NCI-H82 treated with DMSO at 0.1 percent for 48 hours (cell line): Measurements from ENCODE around the gene PRPF38B.
"Not testable (repeated sequence)": the region's sequence is repeated elsewhere in the genome, so short reads cannot be mapped to it uniquely, and the experiment has no call there.

Experiments used
- DNase-seq: peaks from one replicate; lab custom pipeline; 2025; ENCODE audit not compliant: unreplicated experiment; lab: John Stamatoyannopoulos, UW

The PRPF38B gene

DNA sequence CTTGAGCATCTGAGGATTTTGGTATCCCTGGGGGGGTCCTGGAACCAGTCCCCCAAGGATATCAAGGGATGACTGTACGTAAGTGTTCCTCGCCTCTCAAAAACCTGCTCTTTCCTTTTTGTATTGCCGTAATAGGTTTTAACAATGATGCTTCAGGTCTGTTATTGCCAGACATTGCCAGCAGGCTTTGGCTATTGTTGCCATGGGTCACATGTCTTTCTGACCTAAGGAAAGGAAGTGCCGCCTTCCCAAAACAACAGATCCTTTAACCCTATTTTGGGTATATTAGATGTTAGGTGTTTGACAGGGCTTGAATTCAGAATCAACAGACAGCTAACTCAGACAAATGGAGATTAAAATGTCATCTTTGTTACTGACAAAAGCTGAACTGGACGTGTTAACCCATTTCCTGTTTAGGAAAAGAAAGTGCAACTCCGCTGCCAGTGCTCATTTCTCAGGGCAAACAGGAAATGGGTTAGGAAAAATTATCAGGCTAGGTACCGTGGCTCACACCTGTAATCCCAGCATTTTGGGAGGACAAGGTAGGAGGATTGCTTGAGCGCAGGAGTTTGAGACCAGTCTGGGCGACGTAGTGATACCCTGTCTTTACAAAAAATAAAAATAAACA is 12.4 kb upstream of the PRPF38B start:
- no peak for DNase-seq

DNA sequence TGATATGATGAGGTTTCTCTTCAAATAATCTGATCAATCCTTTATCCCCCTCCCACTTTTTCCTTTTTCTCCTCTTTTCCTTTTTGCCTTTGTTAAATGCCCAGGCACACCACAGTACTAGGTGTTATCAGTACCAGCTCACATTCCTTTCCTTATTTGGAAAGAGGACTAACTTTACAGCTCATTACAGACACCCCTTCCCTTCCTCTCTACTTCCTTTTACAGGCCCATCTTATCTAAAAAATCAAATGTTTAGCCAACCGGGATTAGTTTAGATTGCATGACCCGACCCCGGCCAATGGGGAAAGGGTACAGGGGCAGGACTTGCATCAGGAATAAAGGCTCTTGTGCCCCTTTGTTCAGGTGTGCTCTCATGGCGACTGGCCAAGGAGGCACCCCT is 10.4 kb upstream of the PRPF38B start:
- not testable (repeated sequence) for DNase-seq

DNA sequence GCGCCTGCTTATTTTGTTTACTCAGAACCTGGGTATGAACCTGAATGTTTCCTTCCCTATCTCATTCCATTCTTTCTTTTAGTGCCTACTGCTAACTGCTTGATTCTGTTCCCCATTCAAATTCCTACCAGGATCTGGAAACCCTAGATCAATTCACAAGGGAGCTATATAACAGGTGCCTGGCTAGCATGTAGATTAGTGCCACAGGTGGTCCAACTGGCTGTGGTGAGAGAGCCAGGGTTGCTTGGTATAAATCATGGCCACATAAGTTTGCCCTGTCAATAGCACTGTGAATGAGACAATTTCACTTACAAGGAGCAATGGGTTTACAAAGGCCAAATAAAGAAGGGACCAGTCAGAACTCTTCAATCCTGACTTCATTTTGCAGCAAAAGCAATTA is 6.6 kb upstream of the PRPF38B start:
- no peak for DNase-seq

DNA sequence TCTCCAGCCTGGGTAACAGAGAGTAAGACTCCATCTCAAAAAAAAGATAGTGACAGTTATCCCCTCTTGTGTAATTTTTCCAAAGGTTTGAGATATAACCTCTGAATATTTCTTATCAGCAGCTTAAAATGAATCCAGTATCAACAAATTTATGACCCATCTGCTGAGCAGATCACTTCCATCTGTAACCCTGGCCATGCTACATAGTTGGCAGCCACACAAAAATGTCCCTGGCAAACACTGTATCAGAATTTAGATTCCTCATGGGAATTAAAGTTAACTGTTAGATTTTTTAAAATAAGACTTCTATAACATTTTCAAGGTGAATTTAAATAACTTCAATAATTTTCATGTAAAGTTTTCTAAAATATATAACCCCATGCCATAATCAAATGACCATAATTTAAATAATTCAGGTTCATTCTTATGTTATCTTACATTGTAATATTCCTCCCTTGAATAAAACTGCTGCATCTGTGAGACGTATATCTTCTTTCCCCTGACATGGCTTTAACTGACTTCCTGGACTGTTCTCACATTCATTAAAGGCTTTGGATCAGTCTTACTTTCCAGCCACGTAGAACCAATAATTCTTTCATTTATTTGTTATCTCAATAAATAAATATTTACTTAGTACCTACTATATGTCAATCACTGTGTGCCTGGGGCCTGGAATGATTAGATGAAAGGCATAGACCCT is 5.3 kb upstream of the PRPF38B start:
- DNase-seq, result no peak

DNA sequence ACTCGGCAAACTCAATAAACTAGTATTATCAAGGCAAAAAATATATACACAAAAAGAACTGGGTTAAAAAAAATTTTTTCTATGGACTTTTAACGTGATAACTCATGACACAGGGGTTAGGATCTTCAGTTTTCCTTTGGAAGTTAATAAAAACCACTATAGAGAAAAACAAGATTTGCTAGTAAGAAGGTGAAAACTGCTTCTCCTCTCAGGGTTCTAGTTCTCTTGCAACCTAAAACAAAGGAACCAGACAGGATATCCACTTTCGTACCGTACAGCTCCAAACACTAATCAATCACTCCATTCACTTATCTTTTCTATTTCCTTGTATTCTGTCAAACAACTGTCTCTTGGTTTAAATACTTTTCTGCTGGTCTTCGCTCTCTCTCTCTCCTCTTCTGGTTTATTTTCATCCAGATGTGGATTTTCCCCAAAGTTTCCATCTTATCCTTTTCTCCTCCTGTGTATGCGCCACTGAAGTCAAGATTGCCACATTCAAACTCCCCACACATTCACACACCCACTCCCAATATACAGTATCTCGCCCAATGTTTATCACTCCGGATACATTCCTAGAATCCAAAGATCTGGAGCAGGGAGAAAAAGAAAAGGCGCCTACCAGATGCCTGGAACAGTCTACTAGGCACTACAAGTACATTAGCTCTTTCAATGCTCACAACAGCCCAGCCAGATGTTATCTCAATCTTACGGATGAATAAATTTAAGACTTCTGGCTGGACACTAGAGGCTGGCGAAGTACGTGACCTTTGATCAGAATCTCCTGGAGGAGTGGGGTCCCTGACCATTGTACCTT is 775 bp upstream of the PRPF38B start:
- DNase-seq, result no peak

DNA sequence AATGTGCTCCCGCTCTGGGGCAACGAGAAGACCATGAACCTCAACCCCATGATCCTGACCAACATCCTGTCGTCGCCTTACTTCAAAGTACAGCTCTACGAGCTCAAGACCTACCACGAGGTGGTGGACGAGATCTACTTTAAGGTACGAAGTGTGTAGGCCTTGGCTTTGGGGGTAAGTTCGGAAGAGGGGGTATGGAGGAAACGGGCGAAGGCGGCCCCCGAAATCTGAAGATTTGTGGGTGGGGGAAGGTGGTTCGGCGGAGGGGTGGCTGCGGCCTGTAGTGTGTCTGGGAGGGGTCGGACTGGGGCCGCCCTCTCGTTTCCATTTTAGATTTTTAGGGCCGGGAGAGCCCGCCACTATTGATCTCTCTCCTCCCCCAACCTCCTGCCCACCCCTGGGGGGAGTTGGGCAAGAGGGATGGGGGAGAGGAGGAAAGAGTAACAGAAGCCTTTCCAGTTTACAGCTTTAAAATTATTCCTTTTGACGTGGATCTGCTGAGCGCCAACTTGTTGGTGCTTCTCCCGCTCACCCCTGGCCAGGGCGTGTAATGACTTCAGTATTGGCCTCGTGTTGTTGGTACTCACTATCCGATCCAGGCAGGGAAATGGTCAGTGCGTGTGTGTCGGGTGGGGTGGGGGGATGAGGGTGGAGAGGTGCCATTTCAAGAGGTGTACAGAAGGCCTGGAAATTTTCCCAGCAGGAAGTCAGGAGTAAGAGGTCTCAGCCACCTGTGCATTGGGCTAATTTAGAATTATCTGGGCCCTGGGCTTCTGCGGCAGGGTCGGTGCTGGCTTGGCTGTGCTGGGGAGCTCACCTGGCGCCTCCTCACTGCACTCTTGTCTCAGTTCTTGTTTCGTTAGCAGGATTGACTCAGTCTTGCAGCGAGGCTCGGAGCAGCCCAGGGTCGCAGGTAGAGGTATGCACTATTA is 880 bp downstream of the PRPF38B start:
- peak; percentile 26 for DNase-seq

DNA sequence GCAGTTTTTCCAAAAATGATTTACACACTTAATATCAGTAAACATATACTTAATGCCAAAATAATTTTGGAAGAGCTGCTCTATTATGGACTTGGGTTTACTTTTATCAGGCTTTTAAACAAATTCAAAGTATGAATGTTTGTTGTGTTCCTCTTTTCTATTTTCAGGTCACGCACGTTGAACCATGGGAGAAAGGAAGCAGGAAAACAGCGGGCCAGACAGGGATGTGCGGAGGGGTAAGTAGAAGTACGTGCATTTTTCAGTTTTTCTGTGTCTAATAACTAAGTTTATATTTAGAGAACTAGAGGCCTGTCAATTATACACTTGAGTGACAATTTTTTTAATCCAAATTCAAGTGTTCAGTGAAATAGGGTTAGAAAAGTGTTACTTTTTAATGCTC is 3.4 kb downstream of the PRPF38B start:
- no peak for DNase-seq

DNA sequence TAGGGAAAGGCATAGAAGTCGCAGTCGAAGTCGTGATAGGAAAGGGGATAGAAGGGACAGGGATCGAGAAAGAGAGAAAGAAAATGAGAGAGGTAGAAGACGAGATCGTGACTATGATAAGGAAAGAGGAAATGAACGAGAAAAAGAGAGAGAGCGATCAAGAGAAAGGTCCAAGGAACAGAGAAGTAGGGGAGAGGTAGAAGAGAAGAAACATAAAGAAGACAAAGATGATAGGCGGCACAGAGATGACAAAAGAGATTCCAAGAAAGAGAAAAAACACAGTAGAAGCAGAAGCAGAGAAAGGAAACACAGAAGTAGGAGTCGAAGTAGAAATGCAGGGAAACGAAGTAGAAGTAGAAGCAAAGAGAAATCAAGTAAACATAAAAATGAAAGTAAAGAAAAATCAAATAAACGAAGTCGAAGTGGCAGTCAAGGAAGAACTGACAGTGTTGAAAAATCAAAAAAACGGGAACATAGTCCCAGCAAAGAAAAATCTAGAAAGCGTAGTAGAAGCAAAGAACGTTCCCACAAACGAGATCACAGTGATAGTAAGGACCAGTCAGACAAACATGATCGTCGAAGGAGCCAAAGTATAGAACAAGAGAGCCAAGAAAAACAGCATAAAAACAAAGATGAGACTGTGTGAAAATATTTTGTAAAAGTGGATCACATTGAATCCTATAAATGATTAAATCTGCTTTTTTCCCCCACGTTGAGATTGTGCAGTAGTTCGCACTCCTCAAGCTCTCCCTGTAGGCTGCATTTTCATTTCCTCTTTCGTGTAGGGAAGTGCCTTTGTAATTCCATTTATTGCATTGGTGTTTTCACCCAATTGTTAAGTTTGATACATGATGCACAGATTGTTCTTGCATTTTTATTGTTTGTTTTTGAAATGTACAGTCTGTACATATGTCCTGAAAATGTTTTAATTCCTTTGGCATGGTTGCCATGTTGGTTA is 7.5 kb downstream of the PRPF38B start:
- no peak for DNase-seq

DNA sequence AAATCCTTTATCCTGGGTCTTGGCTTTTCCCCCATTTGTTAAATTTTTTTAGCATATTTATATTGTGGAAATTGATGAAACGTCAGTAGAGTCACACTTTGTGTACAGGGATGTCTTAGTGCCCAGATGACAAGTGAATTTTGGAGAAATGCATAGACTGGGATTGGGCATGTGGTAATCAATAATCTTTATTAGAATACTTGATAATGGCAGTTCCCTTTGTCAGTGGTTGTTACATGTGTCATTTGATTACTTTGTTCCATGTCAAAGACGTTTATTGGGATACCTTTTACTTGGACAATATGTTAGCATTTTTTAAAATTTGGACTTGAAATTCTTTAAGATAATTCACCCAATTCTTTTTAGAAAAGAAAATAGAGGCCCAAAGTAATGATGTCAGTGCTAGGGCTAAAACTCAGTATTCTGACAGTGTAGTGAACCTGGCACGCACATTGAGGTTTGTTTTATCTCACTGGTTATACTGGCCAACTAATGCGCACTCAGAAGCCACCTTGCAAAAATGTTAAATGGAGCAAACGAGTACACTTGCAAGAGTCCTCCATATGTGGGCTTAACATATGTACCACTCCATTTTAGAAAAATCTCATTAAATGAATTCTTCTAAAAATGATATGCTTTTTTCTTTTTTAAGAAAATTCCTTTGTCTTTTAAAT is 9.2 kb downstream of the PRPF38B start:
- DNase-seq, result no peak

DNA sequence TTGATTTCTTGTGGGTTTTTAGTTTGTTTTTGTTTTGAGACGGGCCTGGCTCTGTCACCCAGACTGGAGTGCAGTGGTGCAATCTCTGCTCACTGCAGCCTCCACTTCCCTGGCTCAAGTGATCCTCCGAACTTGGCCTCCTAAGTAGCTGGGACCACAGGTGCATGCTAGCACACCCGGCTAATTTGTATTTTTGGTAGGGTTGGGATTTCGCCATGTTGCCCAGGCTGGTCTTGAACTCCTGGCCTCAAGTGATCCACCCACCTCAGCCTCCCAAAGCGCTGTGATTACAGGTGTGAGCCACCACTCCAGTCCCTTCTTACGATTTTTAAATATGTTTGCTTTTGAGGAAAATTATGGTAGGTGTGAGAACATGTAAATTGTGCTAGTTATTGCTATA is 10.0 kb downstream of the PRPF38B start:
- not testable (repeated sequence) for DNase-seq

DNA sequence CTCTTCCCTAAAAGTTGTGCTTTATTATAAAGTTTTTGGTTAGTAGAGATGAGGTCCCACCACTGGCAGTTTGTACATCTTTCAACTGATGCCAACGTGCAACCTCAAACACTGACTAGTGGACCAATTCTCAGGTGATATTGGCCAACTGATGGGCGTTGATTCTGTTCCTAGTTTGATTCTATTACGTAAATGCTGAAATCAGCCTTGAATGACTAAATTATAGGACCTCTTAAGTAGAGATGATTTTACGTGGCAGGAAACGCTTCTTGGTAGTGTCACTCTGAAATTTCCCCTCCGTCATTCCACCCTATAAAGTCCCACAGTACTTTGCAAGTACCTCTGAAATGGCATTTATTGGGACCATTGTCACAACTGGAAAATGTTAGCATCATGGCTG is 11.8 kb downstream of the PRPF38B start:
- DNase-seq, result no peak

DNA sequence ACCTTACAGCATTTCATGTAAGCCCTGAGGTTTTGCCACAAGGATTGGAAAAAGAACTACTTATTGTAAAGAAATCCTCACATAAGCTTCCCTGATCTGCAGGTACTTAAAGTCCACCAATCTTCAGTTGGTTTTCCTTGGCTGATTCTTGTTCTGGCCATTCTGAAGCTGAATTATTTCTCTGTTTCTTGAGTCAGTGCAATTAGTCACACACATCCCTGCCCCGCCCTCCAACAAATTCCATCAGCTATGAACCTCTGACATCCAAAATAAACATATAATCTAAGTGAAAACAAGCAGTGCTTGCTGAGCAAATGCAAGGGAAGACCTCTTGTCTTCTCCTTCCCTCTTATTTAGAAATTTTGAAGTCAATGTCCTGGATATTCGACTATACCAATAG is 12.4 kb downstream of the PRPF38B start:
- DNase-seq, result no peak

DNA sequence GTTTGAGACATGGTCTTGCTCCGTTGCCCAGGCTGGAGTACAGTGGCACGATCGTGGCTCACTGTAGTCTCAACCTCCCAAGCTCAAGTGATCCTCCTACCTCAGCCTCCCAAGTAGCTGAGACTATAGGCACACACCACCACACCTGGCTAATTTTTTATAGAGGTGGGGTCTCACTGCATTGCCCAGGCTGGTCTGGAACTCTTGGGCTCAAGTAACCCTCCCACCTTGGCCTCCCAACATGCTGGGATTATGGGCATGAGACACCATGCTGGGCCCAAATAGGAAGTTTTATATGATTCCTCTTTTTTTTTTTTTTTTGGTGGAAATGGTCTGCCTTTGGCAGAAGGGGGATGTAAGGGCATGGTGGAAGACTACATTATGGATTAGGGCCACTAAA is 14.5 kb downstream of the PRPF38B start:
- DNase-seq, result no peak

DNA sequence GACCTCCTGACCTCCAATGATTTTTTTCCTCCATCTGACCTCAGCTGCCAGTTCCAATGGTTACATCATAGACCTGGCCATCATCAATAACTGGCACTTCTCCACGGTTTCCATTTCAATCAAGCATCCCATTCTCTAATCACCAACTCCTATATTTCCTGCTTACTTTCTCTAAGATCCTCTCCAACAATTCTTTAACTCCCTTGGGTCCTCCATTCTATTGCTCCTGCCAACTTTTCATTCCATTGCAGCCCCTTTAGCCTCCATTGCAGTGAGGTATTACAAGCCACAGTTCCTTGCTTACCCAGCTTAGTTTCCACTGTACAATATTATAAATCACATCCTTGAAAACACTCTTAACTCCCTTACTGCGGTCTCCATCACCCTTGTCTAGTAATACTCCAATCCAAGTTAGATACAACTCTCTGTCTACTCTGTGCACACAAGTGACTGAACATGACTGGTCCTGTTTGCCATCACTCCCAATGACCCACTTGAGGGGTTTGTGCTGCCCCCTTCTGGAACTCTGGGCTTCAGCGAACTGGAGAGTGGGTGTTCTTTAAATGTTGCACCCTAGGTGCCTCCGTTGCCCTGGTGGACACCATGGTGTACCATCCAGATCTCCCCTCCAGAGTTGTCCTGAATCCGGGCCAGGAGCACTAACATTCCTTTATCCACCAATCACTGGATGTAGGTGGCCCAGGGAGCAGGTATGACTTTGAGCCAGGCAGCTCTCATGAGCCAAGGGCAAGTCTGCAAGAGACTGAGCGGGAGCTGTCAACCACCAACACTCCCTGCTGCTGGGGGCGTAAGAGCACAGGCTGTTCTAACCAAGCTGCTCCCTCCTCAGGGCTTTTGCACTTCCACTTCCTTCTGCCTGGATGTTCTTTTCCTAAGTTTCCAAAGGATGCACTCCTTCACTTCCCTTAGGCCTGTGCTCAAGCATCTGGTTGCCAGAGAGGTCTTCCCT is 16.9 kb downstream of the PRPF38B start:
- no peak for DNase-seq

DNA sequence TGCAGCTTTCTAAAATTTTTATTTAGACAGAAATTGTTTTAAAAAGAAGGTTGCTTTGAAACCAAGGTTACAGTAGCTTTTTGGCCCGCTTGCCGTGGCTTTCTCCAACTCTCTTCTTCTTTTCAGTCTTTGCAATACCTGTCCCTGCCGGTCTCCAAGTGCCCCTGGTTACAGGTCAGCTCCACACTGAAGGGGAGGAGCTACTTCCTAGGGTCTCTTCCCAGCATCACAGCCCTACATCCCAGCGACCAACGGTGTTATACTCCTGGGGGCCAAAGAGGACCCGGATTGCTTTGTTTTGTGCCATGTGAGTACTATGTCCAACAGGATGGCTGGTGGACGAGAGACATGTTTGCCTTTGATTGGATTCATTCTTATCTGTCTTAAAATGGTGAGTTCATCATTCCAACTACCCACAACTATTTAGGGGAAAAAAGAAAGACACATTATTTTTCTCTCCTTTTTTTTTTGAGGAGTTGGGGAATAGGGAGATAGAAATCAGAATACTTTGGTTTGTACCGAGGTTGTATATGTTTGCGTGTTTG is 20.6 kb downstream of the PRPF38B start, which contains the start of gene FNDC7:
Gene FNDC7, plus strand, starts transcription at position 303 of the 545 bp plus-strand sequence. Its CDS starts 26 bp downstream, at position 329.
- no peak for DNase-seq

DNA sequence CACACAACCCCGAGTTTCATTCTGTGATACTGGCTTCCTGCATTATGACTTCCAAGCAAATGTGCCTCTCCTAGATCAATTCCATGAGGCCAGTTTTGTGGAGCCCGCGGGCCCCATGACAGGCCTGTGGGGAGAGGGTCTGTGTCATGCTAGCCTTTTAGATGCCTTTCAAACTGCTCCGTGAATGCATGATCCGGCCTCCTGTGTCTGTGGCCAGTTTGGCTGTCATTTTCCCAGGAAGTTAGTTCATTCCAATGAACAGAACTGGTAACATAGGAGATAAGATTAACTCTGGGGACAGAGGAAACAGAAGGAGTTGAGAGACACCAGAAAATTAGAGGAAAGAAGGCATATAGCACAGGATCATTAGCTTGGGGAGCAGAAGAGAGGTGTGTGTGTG is 23.8 kb downstream of the PRPF38B start:
- no peak for DNase-seq

DNA sequence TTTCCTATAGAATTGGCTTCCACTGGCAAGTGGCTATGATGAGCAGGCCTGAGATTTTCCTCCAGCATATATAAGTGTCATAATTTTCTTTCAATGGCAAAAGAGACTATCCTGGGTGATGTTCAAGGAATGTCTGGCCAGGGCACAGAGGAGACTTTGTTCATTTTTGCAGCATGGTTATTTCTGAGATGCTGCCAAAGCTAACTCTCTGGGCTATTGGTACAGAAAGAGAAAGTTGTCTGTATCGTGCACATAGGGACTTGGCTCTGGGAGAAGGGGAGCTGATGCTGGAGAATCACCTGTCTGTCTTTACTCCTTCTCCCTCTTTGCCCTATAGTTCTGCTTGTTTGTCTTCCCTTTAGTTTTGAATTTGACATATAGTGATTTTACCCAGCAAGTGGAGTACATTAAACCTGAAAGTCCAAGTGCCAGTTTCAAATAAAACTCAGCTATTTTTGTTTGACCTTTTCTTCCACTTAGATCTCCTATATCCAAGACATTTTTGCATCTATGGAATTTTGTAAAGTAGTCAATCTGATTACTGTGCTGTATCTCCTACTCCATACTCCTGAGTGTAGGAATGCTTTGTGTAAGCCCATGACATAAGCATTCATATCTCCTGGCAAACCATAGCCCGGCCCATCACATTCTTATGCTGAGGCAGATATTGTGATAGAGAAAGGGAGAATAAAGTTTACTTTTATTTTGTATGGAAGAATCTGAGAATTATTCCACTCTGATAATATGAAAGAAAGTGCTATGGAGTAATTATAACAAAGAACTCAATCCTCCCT is 24.5 kb downstream of the PRPF38B start:
- DNase-seq, result no peak
